Endothelial cell of umbilical vein (primary cell): ENCODE measurements around the gene PDLIM1. TPM values are rescaled to one million over a fixed set of nuclear protein-coding genes. Genes with fewer than 3 reads are reported as not detected.

Experiments
- BruUV-seq: library from RNA; stranded (reverse); fragments of 400-500 nt; replicated peaks from 2 replicates; lab custom pipeline; 2021; lab: Mats Ljungman, UMichigan
- CTCF ChIA-PET: fragments of 300-600, 350-600 bp; sonication (Branson Sonifier 250); formaldehyde crosslinking; loops from one replicate; lab custom pipeline; 2021; ENCODE audit warnings: antibody characterized with exemption, inconsistent platforms; lab: Charles Lee
- POLR2A ChIA-PET: fragments of 300-600, 350-600 bp; sonication (Branson Sonifier 250); formaldehyde crosslinking; loops from one replicate; lab custom pipeline; 2021; ENCODE audit warnings: antibody characterized with exemption, inconsistent platforms; lab: Charles Lee
- DNase-seq: peaks from one replicate; pipeline ENCODE4 v3.0.0-alpha.2; 2011; ENCODE audit warnings: low read depth, low spot score
- FAIRE-seq: peaks from 2 replicates; lab custom pipeline; 2011; peaks lifted over from hg19 to GRCh38; lab: Jason Lieb, UNC
- H2AFZ ChIP-seq: 2 replicates; pipeline ENCODE4 v1.6.0; 2012; ENCODE audit warnings: low read depth, low read length, control low read depth, inconsistent platforms
- H3K27ac ChIP-seq: 2 replicates; pipeline ENCODE4 v1.5.1; 2011; ENCODE audit warnings: low read depth, mild to moderate bottlenecking, control low read depth, low read length, moderate library complexity; ENCODE audit not compliant: insufficient read depth
- H3K27me3 ChIP-seq, 2 experiments: 2 replicates each; pipeline versions ENCODE4 v1.6.0 to v1.6.1; 2011; ENCODE audit warnings: low read length in 2 of 2, mixed read lengths in 1 of 2; ENCODE audit not compliant: control insufficient read depth in 2 of 2, insufficient read depth in 2 of 2
- H3K36me3 ChIP-seq, 2 experiments: 2 replicates in 1 of 2; 3 replicates in 1 of 2; pipeline ENCODE4 v1.5.1; 2011; ENCODE audit warnings: low read length in 2 of 2, mild to moderate bottlenecking in 1 of 2, moderate library complexity in 1 of 2; ENCODE audit not compliant: control insufficient read depth in 2 of 2, insufficient read depth in 2 of 2; ENCODE audit errors: extremely low read depth in 1 of 2
- H3K4me1 ChIP-seq: 3 replicates; pipeline ENCODE4 v1.5.1; 2011; ENCODE audit warnings: mild to moderate bottlenecking, low read length; ENCODE audit not compliant: control insufficient read depth, insufficient read depth; ENCODE audit errors: extremely low read depth
- H3K4me2 ChIP-seq: 2 replicates; pipeline ENCODE4 v1.6.1; 2011; ENCODE audit warnings: low read length, control low read depth, mixed read lengths; ENCODE audit not compliant: insufficient read depth
- H3K4me3 ChIP-seq, 3 experiments: fragments of 200-600 bp in 1 of 3; sonication (generic), shearing (Covaris generic) in 1 of 3; replicated peaks in 1 of 3; 2 replicates each; pipeline ENCODE4 v1.5.1; 2011 to 2016; ENCODE audit warnings: control low read depth in 3 of 3, low read length in 3 of 3, mild to moderate bottlenecking in 2 of 3, inconsistent platforms in 1 of 3, low read depth in 1 of 3, moderate library complexity in 1 of 3; ENCODE audit not compliant: insufficient read depth in 1 of 3
- H3K79me2 ChIP-seq: 2 replicates; pipeline ENCODE4 v1.6.0; 2012; ENCODE audit warnings: low read length, inconsistent platforms; ENCODE audit not compliant: control insufficient read depth, insufficient read depth
- H3K9ac ChIP-seq: replicated peaks from 2 replicates; pipeline ENCODE3; 2011; ENCODE audit warnings: low read length, control low read depth; ENCODE audit not compliant: insufficient read depth; ENCODE audit errors: extremely low read depth
- H3K9me1 ChIP-seq: replicated peaks from 3 replicates; pipeline ENCODE4 v1.6.0; 2011; ENCODE audit warnings: mild to moderate bottlenecking, low read length; ENCODE audit not compliant: control insufficient read depth, insufficient read depth; ENCODE audit errors: extremely low read depth
- H3K9me3 ChIP-seq: replicated peaks from 2 replicates; pipeline ENCODE4 v1.5.1; 2012; ENCODE audit warnings: low read length, inconsistent platforms; ENCODE audit not compliant: control insufficient read depth, insufficient read depth
- H4K20me1 ChIP-seq: replicated peaks from 2 replicates; pipeline ENCODE3; 2011; ENCODE audit warnings: mild to moderate bottlenecking, low read length; ENCODE audit not compliant: control insufficient read depth, insufficient read depth; ENCODE audit errors: extremely low read depth
- CTCF ChIP-seq, 2 donors: IDR thresholded peaks; 1 replicate in 1 of 2; 2 replicates in 1 of 2; pipeline ENCODE4 v1.5.1; 2011; ENCODE audit warnings: low read length in 2 of 2, mild to moderate bottlenecking in 2 of 2, moderate library complexity in 2 of 2, control low read depth in 1 of 2, inconsistent platforms in 1 of 2, low read depth in 1 of 2; ENCODE audit not compliant: insufficient read depth in 1 of 2; ENCODE audit errors: extremely low read depth in 1 of 2
- EZH2 ChIP-seq: IDR thresholded peaks from 2 replicates; pipeline ENCODE4 v1.6.1; 2012; ENCODE audit warnings: borderline replicate concordance, low read depth, mild to moderate bottlenecking, moderate library complexity, low read length, inconsistent platforms; ENCODE audit not compliant: severe bottlenecking
- FOS ChIP-seq: IDR thresholded peaks from 2 replicates; pipeline ENCODE4 v1.6.1; 2011; ENCODE audit warnings: mild to moderate bottlenecking, low read length, moderate library complexity, borderline replicate concordance; ENCODE audit not compliant: insufficient read depth
- GATA2 ChIP-seq: IDR thresholded peaks from 2 replicates; pipeline ENCODE4 v1.7.0; 2011; ENCODE audit warnings: low read depth, mild to moderate bottlenecking, moderate library complexity, mixed read lengths, low read length; ENCODE audit not compliant: insufficient read length, insufficient read depth
- JUN ChIP-seq: IDR thresholded peaks from 2 replicates; pipeline ENCODE4 v1.6.1; 2011; ENCODE audit warnings: borderline replicate concordance, low read depth; ENCODE audit not compliant: insufficient read length, insufficient read depth
- MAX ChIP-seq: IDR thresholded peaks from 2 replicates; pipeline ENCODE4 v1.6.1; 2011; ENCODE audit not compliant: insufficient read depth, insufficient read length
- MYC ChIP-seq: IDR thresholded peaks from one replicate; pipeline ENCODE4 v1.6.1; 2011; ENCODE audit warnings: mild to moderate bottlenecking, low read depth, low read length
- POLR2A ChIP-seq: IDR thresholded peaks from 2 replicates; pipeline ENCODE4 v1.6.1; 2012; ENCODE audit warnings: low read depth, mild to moderate bottlenecking, control low read depth, low read length
- POLR2AphosphoS5 ChIP-seq: IDR thresholded peaks from 2 replicates; pipeline ENCODE4 v1.6.1; 2012; ENCODE audit warnings: low read depth, mild to moderate bottlenecking, control low read depth, low read length, moderate library complexity; ENCODE audit not compliant: insufficient read depth
- dilution Hi-C: fragments of 300-500 bp; cut with MboI; formaldehyde crosslinking; loops from one replicate; pipeline ENCODE4 v1.15.0; 2019; ENCODE audit warnings: low sequenced_read_pairs; ENCODE audit not compliant: extremely low pct_ligation_motif_present
- intact Hi-C: fragments of 100-400 bp; cut with micrococcal nuclease; formaldehyde crosslinking; loops from one replicate; pipeline ENCODE4 v1.10.0; 2022
- polyA plus RNA-seq, 4 experiments: library from polyadenylated mRNA; depleted of rRNA in 3 of 4; stranded (reverse) in 3 of 4; unstranded in 1 of 4; fragments of >200 nt; gene quantifications; 2 replicates each; pipeline versions ENCODE4 v1.2.1 to v1.2.3, GENCODE V29; 2011 to 2012; ENCODE audit warnings: missing spikeins in 1 of 4
- total RNA-seq: library from RNA; stranded (reverse); gene quantifications from 2 replicates; pipeline ENCODE4 v1.2.3, GENCODE V29; 2021

Gene PDLIM1
- total and polyA plus RNA-seq, 2 donors (not counting 3 experiments of a cell fraction or from before 2014, with no cell fraction given), result 91.1 to 122 TPM

- BruUV-seq, result no TSS peak
- DNase-seq (peak; percentile 55), FAIRE-seq (no peak)
- POLR2A ChIA-PET, result no interaction called here
- Histone ChIP-seq H3K4me3 (no peak overlapping the region), H3K27me3 (no peaks in the 10 kb centered on the region), H3K4me1 (peaks cover 15% of the 10 kb centered on the region), H3K9me1 (no peaks in the 10 kb centered on the region), H2AFZ (no peak overlapping the region), H3K36me3 (no peaks in the 10 kb centered on the region), H3K9ac (no peak overlapping the region), H3K79me2 (no peaks in the 10 kb centered on the region), H3K9me3 (no peaks in the 10 kb centered on the region), H4K20me1 (no peaks in the 10 kb centered on the region), H3K4me2 (no peak overlapping the region), H3K27ac (no peak overlapping the region)
- dilution Hi-C loops, result no loop called here
- TF ChIP-seq MAX (no peak), JUN (no peak), FOS (no peak), GATA2 (no peak), EZH2 (no peak), POLR2A (no peak), MYC (no peak), CTCF (IDR thresholded peaks at IDR 0.05; ENCODE audit: extremely low read depth in 1 of 2, insufficient read depth in 1 of 2, low read depth in 1 of 2, low read length in 2 of 2) (no peak), POLR2AphosphoS5 (no peak)
- intact Hi-C loops, result no loop called here
- CTCF ChIA-PET, result no interaction called here
These were observed 21.5 kb upstream of the PDLIM1 start for GRCh38 chr10:95312257-95312656.
